Activated CD4-positive, CD25-positive, alpha-beta regulatory T cell treated with anti-CD3 and anti-CD28 coated beads, Interleukin-2, amount 50 U/mL, for 24 hours (primary cell): ENCODE results near the gene ZNF699.
"Not testable (repeated sequence)": the region's sequence is repeated elsewhere in the genome, so short reads cannot be mapped to it uniquely, and the experiment has no call there.

Experiments used
- ATAC-seq, 2 donors: fragments of 150-1000 bp; cut with Tn5 transposase; one replicate each; pipeline ENCODE4 v1.10.0; 2021; ENCODE audit warnings: mild to moderate bottlenecking in 1 of 2, moderate library complexity in 1 of 2

Gene ZNF699

GRCh38 chr19:9283485-9283884 is 26.2 kb downstream of the ZNF699 start:
- ATAC-seq, result not testable (repeated sequence)

GRCh38 chr19:9251236-9251635 is 58.4 kb downstream of the ZNF699 start:
- ATAC-seq, result no peak

- no peak for ATAC-seq
These were observed 59.0 kb downstream of the ZNF699 start, which contains the start of gene OR7E24 for GRCh38 chr19:9250630-9251029. Gene OR7E24, plus strand, starts transcription at chr19:9250930. Its CDS starts 114 bp downstream, at chr19:9251044.
